OCI-LY1 (cell line): ENCODE measurements around the gene NEDD4L.
"Not testable (repeated sequence)": the region's sequence is repeated elsewhere in the genome, so short reads cannot be mapped to it uniquely, and the experiment has no call there.

Experiments
- H2AFZ ChIP-seq: fragments of 200-600 bp; sonication (generic), shearing (Covaris generic); 2 replicates; pipeline ENCODE4 v1.6.0; 2014; ENCODE audit warnings: antibody characterized with exemption, mild to moderate bottlenecking, low read length
- H3F3A ChIP-seq: fragments of 200-600 bp; sonication (generic), shearing (Covaris generic); 2 replicates; pipeline ENCODE4 v1.6.0; 2014; ENCODE audit warnings: mild to moderate bottlenecking, antibody characterized with exemption, low read length, moderate library complexity; ENCODE audit not compliant: insufficient read depth
- H3K27ac ChIP-seq: fragments of 200-600 bp; sonication (generic); 2 replicates; pipeline ENCODE4 v1.5.1; 2014; ENCODE audit warnings: low read length, mixed run types, mild to moderate bottlenecking, low read depth; ENCODE audit not compliant: poor library complexity, severe bottlenecking
- H3K27me3 ChIP-seq: fragments of 200-600 bp; sonication (generic); 2 replicates; pipeline ENCODE4 v1.6.0; 2014; ENCODE audit warnings: antibody characterized with exemption, mild to moderate bottlenecking, low read length, moderate library complexity; ENCODE audit not compliant: insufficient read depth
- H3K36me3 ChIP-seq: fragments of 200-600 bp; sonication (generic); 2 replicates; pipeline ENCODE4 v1.6.1; 2014; ENCODE audit warnings: mild to moderate bottlenecking, antibody characterized with exemption, low read length, moderate library complexity, mixed read lengths; ENCODE audit not compliant: insufficient read depth
- H3K4me1 ChIP-seq: fragments of 200-600 bp; sonication (generic); 2 replicates; pipeline ENCODE4 v1.5.1; 2014; ENCODE audit warnings: mild to moderate bottlenecking, low read length, moderate library complexity; ENCODE audit not compliant: insufficient read depth, severe bottlenecking
- H3K4me2 ChIP-seq: fragments of 200-600 bp; sonication (generic), shearing (Covaris generic); 2 replicates; pipeline ENCODE4 v1.6.1; 2014; ENCODE audit warnings: low read length
- H3K4me3 ChIP-seq: fragments of 200-600 bp; sonication (generic); 2 replicates; pipeline ENCODE4 v1.5.1; 2014; ENCODE audit warnings: low read length, low read depth, mild to moderate bottlenecking, mixed read lengths; ENCODE audit not compliant: poor library complexity, severe bottlenecking
- H3K79me2 ChIP-seq: fragments of 200-600 bp; shearing (Covaris generic); 2 replicates; pipeline ENCODE4 v1.6.1; 2016; ENCODE audit warnings: mixed run types, low read length, mixed read lengths; ENCODE audit not compliant: insufficient read depth
- H3K9ac ChIP-seq: fragments of 200-600 bp; sonication (generic), shearing (Covaris generic); 2 replicates; pipeline ENCODE4 v1.6.1; 2014; ENCODE audit warnings: mild to moderate bottlenecking, low read length, mixed read lengths
- H3K9me2 ChIP-seq: fragments of 200-600 bp; sonication (generic), shearing (Covaris generic); 2 replicates; pipeline ENCODE4 v1.6.1; 2014; ENCODE audit warnings: low read depth, mild to moderate bottlenecking, low read length, mixed read lengths
- H3K9me3 ChIP-seq: fragments of 200-600 bp; shearing (Covaris generic); 2 replicates; pipeline ENCODE4 v1.6.1; 2014; ENCODE audit warnings: low read length, mixed read lengths
- H4K20me1 ChIP-seq: fragments of 200-600 bp; sonication (generic), shearing (Covaris generic); 2 replicates; pipeline ENCODE4 v1.6.0; 2016; ENCODE audit warnings: mild to moderate bottlenecking, low read length; ENCODE audit not compliant: insufficient read depth
- CTCF ChIP-seq: fragments of 200-600 bp; sonication (generic), shearing (Covaris generic); IDR thresholded peaks from 2 replicates; pipeline ENCODE4 v1.5.1; 2017; ENCODE audit warnings: mild to moderate bottlenecking, antibody characterized with exemption, low read length, moderate library complexity, mixed read lengths
- EZH2 ChIP-seq: fragments of 200-600 bp; sonication (generic), shearing (Covaris generic); IDR thresholded peaks from 2 replicates; pipeline ENCODE4 v1.8.0; 2017; ENCODE audit warnings: borderline replicate concordance, mixed run types, mild to moderate bottlenecking, antibody characterized with exemption, low read length, moderate library complexity, mixed read lengths

The NEDD4L gene

GRCh38 chr18:58264840-58265239 lies 220.8 kb downstream of the NEDD4L start:
- Histone ChIP-seq H3K9ac (no peak overlapping the region), H4K20me1 (no peaks in the 10 kb centered on the region), H3F3A (no peaks in the 10 kb centered on the region), H3K4me2 (no peak overlapping the region), H3K36me3 (no peaks in the 10 kb centered on the region), H3K4me1 (no peaks in the 10 kb centered on the region), H3K9me2 (no peaks in the 10 kb centered on the region), H3K9me3 (no peaks in the 10 kb centered on the region), H3K4me3 (no peak overlapping the region), H3K27me3 (no peaks in the 10 kb centered on the region), H3K79me2 (no peaks in the 10 kb centered on the region), H3K27ac (no peak overlapping the region), H2AFZ (no peak overlapping the region)
- TF ChIP-seq CTCF (no peak), EZH2 (no peak)

- H3K9me2 ChIP-seq, H3K36me3 ChIP-seq: not testable (repeated sequence)
These were observed 221.5 kb downstream of the NEDD4L start for GRCh38 chr18:58265489-58265888.

GRCh38 chr18:58266291-58266690 lies 222.3 kb downstream of the NEDD4L start:
- no peaks in the 10 kb centered on the region for H3K36me3 ChIP-seq
- H2AFZ ChIP-seq, result no peak overlapping the region
- H3K9ac ChIP-seq, result no peak overlapping the region
- no peaks in the 10 kb centered on the region for H3K9me3 ChIP-seq
- no peaks in the 10 kb centered on the region for H3K79me2 ChIP-seq
- H3F3A ChIP-seq, result no peaks in the 10 kb centered on the region
- no peaks in the 10 kb centered on the region for H4K20me1 ChIP-seq
- no peak overlapping the region for H3K4me3 ChIP-seq
- no peaks in the 10 kb centered on the region for H3K9me2 ChIP-seq
- no peaks in the 10 kb centered on the region for H3K27me3 ChIP-seq
- H3K27ac ChIP-seq, result no peak overlapping the region
- TF ChIP-seq EZH2, result no peak
- no peak for TF ChIP-seq CTCF
- no peak overlapping the region for H3K4me2 ChIP-seq
- no peaks in the 10 kb centered on the region for H3K4me1 ChIP-seq

More at GRCh38 chr18:58265489-58265888, 221.5 kb downstream of the NEDD4L start:
- H4K20me1 ChIP-seq, H3K27me3 ChIP-seq, H3K4me2 ChIP-seq, H3K9ac ChIP-seq, H3K9me3 ChIP-seq, H2AFZ ChIP-seq, H3K27ac ChIP-seq, H3F3A ChIP-seq, H3K79me2 ChIP-seq, H3K4me1 ChIP-seq, H3K4me3 ChIP-seq: not testable (repeated sequence)

- H3K4me2 ChIP-seq, result no peak overlapping the region
- no peak overlapping the region for H3K9ac ChIP-seq
- H3K79me2 ChIP-seq, result no peaks in the 10 kb centered on the region
- H2AFZ ChIP-seq, result no peak overlapping the region
- no peaks in the 10 kb centered on the region for H3K36me3 ChIP-seq
- no peaks in the 10 kb centered on the region for H3F3A ChIP-seq
- H4K20me1 ChIP-seq, result no peaks in the 10 kb centered on the region
- H3K9me2 ChIP-seq, result no peaks in the 10 kb centered on the region
- no peak overlapping the region for H3K4me3 ChIP-seq
- no peak overlapping the region for H3K27ac ChIP-seq
- H3K4me1 ChIP-seq, result no peaks in the 10 kb centered on the region
- no peaks in the 10 kb centered on the region for H3K27me3 ChIP-seq
- TF ChIP-seq EZH2 (no peak), CTCF (no peak)
- no peaks in the 10 kb centered on the region for H3K9me3 ChIP-seq
These were observed 223.5 kb downstream of the NEDD4L start for GRCh38 chr18:58267493-58267892.
